ENCODE data around the gene PRF1. TPM values are rescaled to one million over a fixed set of nuclear protein-coding genes. Genes with fewer than 3 reads are reported as not detected.

The PRF1 gene
- polyA plus RNA-seq, 1 donor (not counting 4 experiments of a cell fraction or from before 2014, with no cell fraction given) = not detected

DNA sequence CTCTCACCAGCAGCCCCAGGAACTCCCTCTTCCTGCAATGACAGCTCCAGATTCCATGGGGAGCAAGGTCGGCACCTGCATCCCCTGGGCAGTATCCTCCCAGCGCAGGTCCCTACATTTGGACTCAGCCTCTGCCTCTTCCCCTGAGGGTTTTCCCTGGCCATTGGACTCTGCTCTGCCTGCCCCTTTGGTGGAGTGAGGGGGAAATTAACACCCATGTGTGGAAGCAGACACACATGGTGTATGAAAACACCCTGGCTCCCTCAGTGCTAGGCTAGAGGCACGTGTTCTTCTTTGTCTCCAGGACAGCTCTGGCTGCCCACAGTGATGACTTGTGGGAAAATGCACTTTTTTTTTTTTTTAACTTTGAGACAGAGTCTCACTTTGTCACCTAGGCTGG lies 8.4 kb downstream of the PRF1 start:
- Histone ChIP-seq H3K36me3 (ENCODE audit: control insufficient read depth in 2 of 2, extremely low read depth in 1 of 2, insufficient read depth in 2 of 2, low read length in 2 of 2) (no peaks in the 10 kb centered on the region), H3K9ac (ENCODE audit: control insufficient read depth, extremely low read depth, insufficient read depth, low read length) (no peak overlapping the region), H3K27ac (ENCODE audit: control insufficient read depth, insufficient read depth, low read length) (no peak overlapping the region), H3K4me1 (ENCODE audit: control insufficient read depth, extremely low read depth, insufficient read depth, low read length) (peaks cover 8% of the 10 kb centered on the region), H3K9me1 (ENCODE audit: control insufficient read depth, extremely low read depth, insufficient read depth, low read length) (no peaks in the 10 kb centered on the region), H3K4me3 (ENCODE audit: control insufficient read depth in 2 of 3, extremely low read depth in 1 of 3, insufficient read depth in 2 of 3, low read depth in 1 of 3, low read length in 3 of 3) (no peak overlapping the region), H3K4me2 (ENCODE audit: control insufficient read depth, extremely low read depth, insufficient read depth, low read depth, low read length) (no peak overlapping the region), H4K20me1 (ENCODE audit: control insufficient read depth, extremely low read depth, insufficient read depth, low read length) (no peaks in the 10 kb centered on the region), H3K79me2 (ENCODE audit: control insufficient read depth, insufficient read depth, low read length) (no peaks in the 10 kb centered on the region), H2AFZ (ENCODE audit: control insufficient read depth, low read length) (no peak overlapping the region), H3K27me3 (ENCODE audit: control insufficient read depth, extremely low read depth, insufficient read depth, low read length) (peaks cover 31% of the 10 kb centered on the region), H3K9me3 (ENCODE audit: control insufficient read depth, low read depth, low read length) (no peaks in the 10 kb centered on the region)
- TF ChIP-seq, protein P1, sequence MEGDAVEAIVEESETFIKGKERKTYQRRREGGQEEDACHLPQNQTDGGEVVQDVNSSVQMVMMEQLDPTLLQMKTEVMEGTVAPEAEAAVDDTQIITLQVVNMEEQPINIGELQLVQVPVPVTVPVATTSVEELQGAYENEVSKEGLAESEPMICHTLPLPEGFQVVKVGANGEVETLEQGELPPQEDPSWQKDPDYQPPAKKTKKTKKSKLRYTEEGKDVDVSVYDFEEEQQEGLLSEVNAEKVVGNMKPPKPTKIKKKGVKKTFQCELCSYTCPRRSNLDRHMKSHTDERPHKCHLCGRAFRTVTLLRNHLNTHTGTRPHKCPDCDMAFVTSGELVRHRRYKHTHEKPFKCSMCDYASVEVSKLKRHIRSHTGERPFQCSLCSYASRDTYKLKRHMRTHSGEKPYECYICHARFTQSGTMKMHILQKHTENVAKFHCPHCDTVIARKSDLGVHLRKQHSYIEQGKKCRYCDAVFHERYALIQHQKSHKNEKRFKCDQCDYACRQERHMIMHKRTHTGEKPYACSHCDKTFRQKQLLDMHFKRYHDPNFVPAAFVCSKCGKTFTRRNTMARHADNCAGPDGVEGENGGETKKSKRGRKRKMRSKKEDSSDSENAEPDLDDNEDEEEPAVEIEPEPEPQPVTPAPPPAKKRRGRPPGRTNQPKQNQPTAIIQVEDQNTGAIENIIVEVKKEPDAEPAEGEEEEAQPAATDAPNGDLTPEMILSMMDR (optimal IDR thresholded peaks at IDR 0.05 in 1 of 3, IDR thresholded peaks at IDR 0.05 in 1 of 3, conservative IDR thresholded peaks at IDR 0.05 in 1 of 3; ENCODE audit: extremely low read depth in 1 of 3, insufficient read depth in 2 of 3, low read length in 3 of 3) = no peak
- no peak for TF ChIP-seq EZH2 (IDR thresholded peaks at IDR 0.05; ENCODE audit: low read length)
- dilution Hi-C loops (cut with MboI; ENCODE audit: extremely low pct_ligation_motif_present, low sequenced_read_pairs) = no loop called here
- no peak for DNase-seq (ENCODE audit: low read depth, low spot score)
- no peak for FAIRE-seq

DNA sequence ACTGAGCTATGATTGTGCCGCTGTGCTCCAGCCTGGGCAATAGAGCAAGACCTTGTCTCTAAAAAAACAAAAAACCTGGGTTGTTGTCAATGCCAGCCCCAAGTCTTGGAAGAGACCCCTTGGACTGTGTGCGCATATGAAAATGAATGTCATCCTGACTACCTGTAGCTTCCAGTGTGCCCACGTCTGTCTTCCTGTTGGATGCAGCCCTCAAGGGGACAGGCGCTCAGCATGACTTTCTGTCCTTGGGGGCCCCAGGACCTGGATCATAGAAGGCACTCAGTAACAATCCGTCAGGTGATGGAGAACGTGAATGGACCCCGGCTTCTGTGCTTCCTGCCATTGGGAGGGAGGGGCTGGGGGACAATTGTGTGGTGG lies 9.0 kb downstream of the PRF1 start:
- no peak overlapping the region for H2AFZ ChIP-seq (ENCODE audit: control insufficient read depth, low read length)
- FAIRE-seq = no peak
- H3K27ac ChIP-seq (ENCODE audit: control insufficient read depth, insufficient read depth, low read length) = no peak overlapping the region
- no peak overlapping the region for H3K9ac ChIP-seq (ENCODE audit: control insufficient read depth, extremely low read depth, insufficient read depth, low read length)
- no peak for DNase-seq (ENCODE audit: low read depth, low spot score)
- H3K4me1 ChIP-seq (ENCODE audit: control insufficient read depth, extremely low read depth, insufficient read depth, low read length) = peaks cover 8% of the 10 kb centered on the region
- H3K9me1 ChIP-seq (ENCODE audit: control insufficient read depth, extremely low read depth, insufficient read depth, low read length) = no peaks in the 10 kb centered on the region
- no peaks in the 10 kb centered on the region for H3K36me3 ChIP-seq (ENCODE audit: control insufficient read depth in 2 of 2, extremely low read depth in 1 of 2, insufficient read depth in 2 of 2, low read length in 2 of 2)
- H3K9me3 ChIP-seq (ENCODE audit: control insufficient read depth, low read depth, low read length) = no peaks in the 10 kb centered on the region
- dilution Hi-C loops (cut with MboI; ENCODE audit: extremely low pct_ligation_motif_present, low sequenced_read_pairs) = no loop called here
- peaks cover 36% of the 10 kb centered on the region for H3K27me3 ChIP-seq (ENCODE audit: control insufficient read depth, extremely low read depth, insufficient read depth, low read length)
- TF ChIP-seq, protein P1 (optimal IDR thresholded peaks at IDR 0.05 in 1 of 3, IDR thresholded peaks at IDR 0.05 in 1 of 3, conservative IDR thresholded peaks at IDR 0.05 in 1 of 3; ENCODE audit: extremely low read depth in 1 of 3, insufficient read depth in 2 of 3, low read length in 3 of 3) = no peak
- no peak for TF ChIP-seq EZH2 (IDR thresholded peaks at IDR 0.05; ENCODE audit: low read length)
- H3K4me2 ChIP-seq (ENCODE audit: control insufficient read depth, extremely low read depth, insufficient read depth, low read depth, low read length) = no peak overlapping the region
- no peak overlapping the region for H3K4me3 ChIP-seq (ENCODE audit: control insufficient read depth in 2 of 3, extremely low read depth in 1 of 3, insufficient read depth in 2 of 3, low read depth in 1 of 3, low read length in 3 of 3)
- H3K79me2 ChIP-seq (ENCODE audit: control insufficient read depth, insufficient read depth, low read length) = no peaks in the 10 kb centered on the region
- H4K20me1 ChIP-seq (ENCODE audit: control insufficient read depth, extremely low read depth, insufficient read depth, low read length) = no peaks in the 10 kb centered on the region

Data from keratinocyte (primary cell).